ENCODE results near the gene UBA7.

- no peak for TF ChIP-seq ATF2 (CRISPR knock-in tag; IDR thresholded peaks at IDR 0.05; ENCODE audit: borderline replicate concordance, low read depth)
- TF ChIP-seq GABPB1 (CRISPR knock-in tag; IDR thresholded peaks at IDR 0.05) = no peak
- no peak for TF ChIP-seq OVOL2 (CRISPR knock-in tag; IDR thresholded peaks at IDR 0.05; ENCODE audit: borderline replicate concordance)
- TF ChIP-seq MLX (CRISPR knock-in tag; IDR thresholded peaks at IDR 0.05) = no peak
- no peak for TF ChIP-seq CTCF (IDR thresholded peaks at IDR 0.05)
- TF ChIP-seq CBFB (CRISPR knock-in tag; IDR thresholded peaks at IDR 0.05; ENCODE audit: low read depth) = no peak
- TF ChIP-seq CREB1 (CRISPR knock-in tag; IDR thresholded peaks at IDR 0.05) = no peak
- no peak for TF ChIP-seq RELA (CRISPR knock-in tag; IDR thresholded peaks at IDR 0.05; ENCODE audit: borderline replicate concordance)
Observed at GRCh38 chr3:49775538-49775937, 38.2 kb downstream of the UBA7 start.
